K562 (cell line): ENCODE data around the gene RSPH6A. TPM values are rescaled to one million over a fixed set of nuclear protein-coding genes. Genes with fewer than 3 reads are reported as not detected.

Source experiments
- BACH1 ChIP-seq: fragments of 200-800 bp; sonication (Bioruptor generic); IDR thresholded peaks from 2 replicates; pipeline ENCODE4 v1.6.1; 2016; ENCODE audit warnings: missing genetic modification characterization, missing compliant biosample characterization
- CHD4 ChIP-seq: fragments of 200-600 bp; sonication (generic); IDR thresholded peaks from 3 replicates; pipeline ENCODE4 v1.6.1; 2012; ENCODE audit warnings: low read depth, mild to moderate bottlenecking, mixed read lengths, low read length, inconsistent platforms; ENCODE audit not compliant: insufficient read depth, insufficient replicate concordance, poor library complexity, severe bottlenecking
- ESRRA ChIP-seq: fragments of 450-650 bp; IDR thresholded peaks from 2 replicates; pipeline ENCODE4 v1.6.1; 2014; ENCODE audit warnings: low read depth, mild to moderate bottlenecking, moderate library complexity, borderline replicate concordance
- GABPA ChIP-seq: fragments of 200-800 bp; sonication (Bioruptor generic); conservative IDR thresholded peaks from 2 replicates; pipeline ENCODE4 v1.6.1; 2016; ENCODE audit warnings: low read depth, missing genetic modification characterization, missing compliant biosample characterization
- IRF2 ChIP-seq: sonication (generic); formaldehyde crosslinking; IDR thresholded peaks from 2 replicates; pipeline ENCODE4 v1.8.1; 2022; ENCODE audit warnings: mild to moderate bottlenecking, missing genetic modification reagents
- KDM5B ChIP-seq: fragments of 200-600 bp; sonication (generic); IDR thresholded peaks from 2 replicates; pipeline ENCODE4 v1.6.1; 2012; ENCODE audit warnings: low read depth, mild to moderate bottlenecking, moderate library complexity, low read length, control low read depth, inconsistent platforms; ENCODE audit not compliant: insufficient replicate concordance
- NR2F6 ChIP-seq: fragments of 450-650 bp; formaldehyde crosslinking; IDR thresholded peaks from 2 replicates; pipeline ENCODE4 v1.4.0; 2020; ENCODE audit warnings: mild to moderate bottlenecking
- PYGO2 ChIP-seq: fragments of 450-650 bp; IDR thresholded peaks from 2 replicates; pipeline ENCODE4 v1.6.1; 2016; ENCODE audit warnings: mild to moderate bottlenecking, missing genetic modification characterization, moderate library complexity, missing compliant biosample characterization
- SP2 ChIP-seq: IDR thresholded peaks from 2 replicates; pipeline ENCODE4 v1.6.1; 2011; ENCODE audit warnings: mild to moderate bottlenecking, low read depth, low read length, moderate library complexity; ENCODE audit not compliant: poor library complexity, severe bottlenecking; ENCODE audit errors: extremely low read depth
- ZBTB17 ChIP-seq: fragments of 450-650 bp; formaldehyde crosslinking; IDR thresholded peaks from 2 replicates; pipeline ENCODE4 v1.4.0; 2020; ENCODE audit warnings: mild to moderate bottlenecking
- ZKSCAN8 ChIP-seq: fragments of 200-800 bp; sonication (Bioruptor generic); IDR thresholded peaks from 2 replicates; pipeline ENCODE4 v1.6.1; 2016; ENCODE audit warnings: missing genetic modification characterization, missing compliant biosample characterization
- ZNF143 ChIP-seq: sonication (generic); formaldehyde crosslinking; IDR thresholded peaks from 2 replicates; pipeline ENCODE4 v1.9.0; 2022; ENCODE audit warnings: mild to moderate bottlenecking, missing genetic modification reagents
- ZNF217 ChIP-seq: sonication (generic); formaldehyde crosslinking; IDR thresholded peaks from 2 replicates; pipeline ENCODE4 v1.8.0; 2022; ENCODE audit warnings: mild to moderate bottlenecking, missing genetic modification reagents
- polyA plus RNA-seq, 8 experiments: library from polyadenylated mRNA; depleted of rRNA in 4 of 8; stranded (reverse) in 5 of 8; unstranded in 3 of 8; fragments of >200 nt; fragmentation: Nextera tagmentation in 2 of 8; fragmentation: Illumina TruSeq in 1 of 8; extraction: Ambion mirVana in 2 of 8; extraction: Trizol in 1 of 8; gene quantifications; 2 replicates each; pipeline versions ENCODE4 v1.2.1 to v1.2.3, GENCODE V29; 2011 to 2014; ENCODE audit warnings: inconsistent platforms in 1 of 8, missing spikeins in 1 of 8
- total RNA-seq, 7 experiments: library from RNA; depleted of rRNA in 6 of 7; stranded (reverse); fragments of >200 nt in 6 of 7; fragmentation: Illumina TruSeq in 2 of 7; extraction: Trizol in 2 of 7; gene quantifications; 2 replicates each; pipeline versions ENCODE4 v1.2.1 to v1.2.3, GENCODE V29; 2011 to 2021; ENCODE audit warnings: low replicate concordance in 1 of 7
- TF ChIP-seq, protein P1 (sequence below): fragments of 450-650 bp; formaldehyde crosslinking; conservative IDR thresholded peaks from 2 replicates; pipeline ENCODE4 v1.4.0; 2022; ENCODE audit warnings: mild to moderate bottlenecking, missing genetic modification characterization
- TF ChIP-seq, protein P2 (sequence below): fragments of 200-800 bp; sonication (Bioruptor generic); IDR thresholded peaks from 2 replicates; pipeline ENCODE4 v1.6.1; 2017; ENCODE audit warnings: missing genetic modification characterization, missing compliant biosample characterization
- TF ChIP-seq, protein P3 (sequence below): fragments of 450-650 bp; IDR thresholded peaks from 2 replicates; pipeline ENCODE4 v1.6.1; 2018; ENCODE audit warnings: mild to moderate bottlenecking, low read depth; ENCODE audit not compliant: partially characterized antibody
- TF ChIP-seq, protein P4 (sequence below), 2 experiments: fragments of 200-800 bp in 1 of 2; sonication (Bioruptor generic) in 1 of 2; sonication (generic) in 1 of 2; formaldehyde crosslinking in 1 of 2; IDR thresholded peaks in 1 of 2; conservative IDR thresholded peaks in 1 of 2; 2 replicates each; pipeline versions ENCODE4 v1.5.0 to v1.6.1; 2016 to 2020; ENCODE audit warnings: missing compliant biosample characterization in 1 of 2, missing genetic modification characterization in 1 of 2, missing genetic modification reagents in 1 of 2
- TF ChIP-seq, protein P5 (sequence below): fragments of 250-450 bp; sonication (Bioruptor Pico); IDR thresholded peaks from 2 replicates; pipeline ENCODE4 v1.4.0; 2020; ENCODE audit warnings: mild to moderate bottlenecking, moderate library complexity, borderline replicate concordance

The RSPH6A gene
- total and polyA plus RNA-seq, 9 of the 15 experiments (the other 6 are each of a cell fraction or from before 2014, with no cell fraction given), result 0.03 to 0.15 (median 0.07) TPM; not detected in 5

DNA sequence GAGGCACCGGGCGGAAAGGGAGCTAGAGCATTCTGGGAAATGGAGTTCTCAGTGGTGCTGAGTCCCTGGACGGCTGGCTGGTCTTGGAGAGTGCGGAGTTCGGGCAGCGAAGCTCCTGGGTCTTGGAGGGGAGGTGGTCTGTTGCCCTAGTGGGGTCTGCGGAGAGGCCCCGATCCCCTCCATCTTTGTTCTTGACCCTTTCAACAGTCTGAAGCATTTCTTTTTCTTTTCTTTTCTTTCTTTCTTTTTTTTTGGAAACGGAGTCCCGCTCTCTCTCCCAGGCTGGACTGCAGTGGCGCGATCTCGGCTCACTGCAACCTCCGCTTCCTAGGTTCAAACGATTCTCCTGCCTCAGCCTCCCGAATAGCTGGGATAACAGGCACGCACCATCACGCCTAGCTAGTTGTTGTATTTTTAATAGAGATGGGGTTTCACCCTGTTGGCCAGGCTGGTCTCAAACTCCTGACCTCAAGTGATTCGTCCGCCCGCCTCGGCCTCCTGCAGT, 48.3 kb upstream of the RSPH6A start (continued):
- TF ChIP-seq GABPA (tag) (peak; percentile 90), ZKSCAN8 (no peak), ESRRA (no peak), SP2 (no peak), ZNF143 (CRISPR knock-in tag) (peak; percentile 79; the same call in 1 of the 2 replicates), ZBTB17 (CRISPR knock-in tag) (peak; percentile 35; the same call in 1 of the 2 replicates), IRF2 (CRISPR knock-in tag) (no peak), PYGO2 (tag) (no peak), BACH1 (tag) (peak; percentile 29; the same call in 1 of the 2 replicates), ZNF217 (CRISPR knock-in tag) (no peak), KDM5B (peak; percentile 1), NR2F6 (CRISPR knock-in tag) (no peak), CHD4 (no peak)
- TF ChIP-seq, protein P1, sequence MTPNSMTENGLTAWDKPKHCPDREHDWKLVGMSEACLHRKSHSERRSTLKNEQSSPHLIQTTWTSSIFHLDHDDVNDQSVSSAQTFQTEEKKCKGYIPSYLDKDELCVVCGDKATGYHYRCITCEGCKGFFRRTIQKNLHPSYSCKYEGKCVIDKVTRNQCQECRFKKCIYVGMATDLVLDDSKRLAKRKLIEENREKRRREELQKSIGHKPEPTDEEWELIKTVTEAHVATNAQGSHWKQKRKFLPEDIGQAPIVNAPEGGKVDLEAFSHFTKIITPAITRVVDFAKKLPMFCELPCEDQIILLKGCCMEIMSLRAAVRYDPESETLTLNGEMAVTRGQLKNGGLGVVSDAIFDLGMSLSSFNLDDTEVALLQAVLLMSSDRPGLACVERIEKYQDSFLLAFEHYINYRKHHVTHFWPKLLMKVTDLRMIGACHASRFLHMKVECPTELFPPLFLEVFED (CRISPR knock-in tag), result no peak
- TF ChIP-seq, protein P2, sequence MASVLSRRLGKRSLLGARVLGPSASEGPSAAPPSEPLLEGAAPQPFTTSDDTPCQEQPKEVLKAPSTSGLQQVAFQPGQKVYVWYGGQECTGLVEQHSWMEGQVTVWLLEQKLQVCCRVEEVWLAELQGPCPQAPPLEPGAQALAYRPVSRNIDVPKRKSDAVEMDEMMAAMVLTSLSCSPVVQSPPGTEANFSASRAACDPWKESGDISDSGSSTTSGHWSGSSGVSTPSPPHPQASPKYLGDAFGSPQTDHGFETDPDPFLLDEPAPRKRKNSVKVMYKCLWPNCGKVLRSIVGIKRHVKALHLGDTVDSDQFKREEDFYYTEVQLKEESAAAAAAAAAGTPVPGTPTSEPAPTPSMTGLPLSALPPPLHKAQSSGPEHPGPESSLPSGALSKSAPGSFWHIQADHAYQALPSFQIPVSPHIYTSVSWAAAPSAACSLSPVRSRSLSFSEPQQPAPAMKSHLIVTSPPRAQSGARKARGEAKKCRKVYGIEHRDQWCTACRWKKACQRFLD (CRISPR knock-in tag), result no peak
- TF ChIP-seq, protein P3, sequence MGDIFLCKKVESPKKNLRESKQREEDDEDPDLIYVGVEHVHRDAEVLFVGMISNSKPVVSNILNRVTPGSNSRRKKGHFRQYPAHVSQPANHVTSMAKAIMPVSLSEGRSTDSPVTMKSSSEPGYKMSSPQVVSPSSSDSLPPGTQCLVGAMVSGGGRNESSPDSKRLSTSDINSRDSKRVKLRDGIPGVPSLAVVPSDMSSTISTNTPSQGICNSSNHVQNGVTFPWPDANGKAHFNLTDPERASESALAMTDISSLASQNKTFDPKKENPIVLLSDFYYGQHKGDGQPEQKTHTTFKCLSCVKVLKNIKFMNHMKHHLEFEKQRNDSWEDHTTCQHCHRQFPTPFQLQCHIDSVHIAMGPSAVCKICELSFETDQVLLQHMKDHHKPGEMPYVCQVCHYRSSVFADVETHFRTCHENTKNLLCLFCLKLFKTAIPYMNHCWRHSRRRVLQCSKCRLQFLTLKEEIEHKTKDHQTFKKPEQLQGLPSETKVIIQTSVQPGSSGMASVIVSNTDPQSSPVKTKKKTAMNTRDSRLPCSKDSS, result no peak
- TF ChIP-seq, protein P4, sequence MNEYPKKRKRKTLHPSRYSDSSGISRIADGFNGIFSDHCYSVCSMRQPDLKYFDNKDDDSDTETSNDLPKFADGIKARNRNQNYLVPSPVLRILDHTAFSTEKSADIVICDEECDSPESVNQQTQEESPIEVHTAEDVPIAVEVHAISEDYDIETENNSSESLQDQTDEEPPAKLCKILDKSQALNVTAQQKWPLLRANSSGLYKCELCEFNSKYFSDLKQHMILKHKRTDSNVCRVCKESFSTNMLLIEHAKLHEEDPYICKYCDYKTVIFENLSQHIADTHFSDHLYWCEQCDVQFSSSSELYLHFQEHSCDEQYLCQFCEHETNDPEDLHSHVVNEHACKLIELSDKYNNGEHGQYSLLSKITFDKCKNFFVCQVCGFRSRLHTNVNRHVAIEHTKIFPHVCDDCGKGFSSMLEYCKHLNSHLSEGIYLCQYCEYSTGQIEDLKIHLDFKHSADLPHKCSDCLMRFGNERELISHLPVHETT (CRISPR knock-in tag; conservative IDR thresholded peaks at IDR 0.05 in 1 of 2, IDR thresholded peaks at IDR 0.05 in 1 of 2), result peak in 1 of 2 experiments; percentile 88; a peak in 1 of 4 replicates
- TF ChIP-seq, protein P5, sequence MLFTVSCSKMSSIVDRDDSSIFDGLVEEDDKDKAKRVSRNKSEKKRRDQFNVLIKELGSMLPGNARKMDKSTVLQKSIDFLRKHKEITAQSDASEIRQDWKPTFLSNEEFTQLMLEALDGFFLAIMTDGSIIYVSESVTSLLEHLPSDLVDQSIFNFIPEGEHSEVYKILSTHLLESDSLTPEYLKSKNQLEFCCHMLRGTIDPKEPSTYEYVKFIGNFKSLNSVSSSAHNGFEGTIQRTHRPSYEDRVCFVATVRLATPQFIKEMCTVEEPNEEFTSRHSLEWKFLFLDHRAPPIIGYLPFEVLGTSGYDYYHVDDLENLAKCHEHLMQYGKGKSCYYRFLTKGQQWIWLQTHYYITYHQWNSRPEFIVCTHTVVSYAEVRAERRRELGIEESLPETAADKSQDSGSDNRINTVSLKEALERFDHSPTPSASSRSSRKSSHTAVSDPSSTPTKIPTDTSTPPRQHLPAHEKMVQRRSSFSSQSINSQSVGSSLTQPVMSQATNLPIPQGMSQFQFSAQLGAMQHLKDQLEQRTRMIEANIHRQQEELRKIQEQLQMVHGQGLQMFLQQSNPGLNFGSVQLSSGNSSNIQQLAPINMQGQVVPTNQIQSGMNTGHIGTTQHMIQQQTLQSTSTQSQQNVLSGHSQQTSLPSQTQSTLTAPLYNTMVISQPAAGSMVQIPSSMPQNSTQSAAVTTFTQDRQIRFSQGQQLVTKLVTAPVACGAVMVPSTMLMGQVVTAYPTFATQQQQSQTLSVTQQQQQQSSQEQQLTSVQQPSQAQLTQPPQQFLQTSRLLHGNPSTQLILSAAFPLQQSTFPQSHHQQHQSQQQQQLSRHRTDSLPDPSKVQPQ, result no peak
